ENCODE measurements around the gene CFAP92. TPM values are rescaled to one million over a fixed set of nuclear protein-coding genes. Genes with fewer than 3 reads are reported as not detected.

Gene CFAP92
- total and polyA plus RNA-seq, 2 donors (not counting 3 experiments of a cell fraction or from before 2014, with no cell fraction given): 0.04 to 0.62 TPM

DNA sequence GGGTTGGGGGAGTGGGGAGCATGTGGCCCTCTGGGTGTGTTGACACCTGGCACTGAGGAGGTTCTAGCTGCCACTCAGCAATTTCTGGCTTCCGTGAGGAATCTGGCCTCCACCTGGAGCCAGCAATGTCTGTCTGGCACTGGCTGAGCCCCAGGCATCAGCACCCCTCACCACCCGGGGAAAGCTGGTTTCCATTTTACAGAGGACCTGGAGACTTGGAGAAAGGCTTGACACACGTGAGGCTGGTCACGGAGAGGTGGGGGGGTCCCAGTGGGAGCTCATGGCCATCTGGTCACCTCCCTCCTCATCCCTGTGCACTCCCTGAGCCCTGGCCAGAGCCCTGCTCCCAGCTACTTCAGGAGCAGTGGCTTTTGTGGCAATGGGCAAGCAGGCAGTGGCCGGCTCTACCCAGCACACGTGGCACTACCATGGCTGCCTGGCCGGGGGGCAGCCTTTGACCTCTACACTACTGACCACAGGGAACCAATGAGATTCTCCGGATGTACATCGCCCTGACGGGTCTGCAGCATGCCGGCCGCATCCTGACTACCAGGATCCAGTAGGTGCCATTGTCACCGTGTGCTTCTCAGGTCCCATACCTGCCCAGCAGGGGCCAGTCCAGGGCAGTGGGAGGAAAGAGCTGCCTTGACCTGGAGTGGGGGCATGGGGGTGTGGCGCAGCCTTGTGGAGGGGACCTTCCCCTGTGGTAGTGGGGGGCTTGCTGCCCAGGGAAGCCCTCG, 86.0 kb downstream of the CFAP92 start:
- dilution Hi-C loops (cut with MboI; ENCODE audit: extremely low pct_ligation_motif_present, low sequenced_read_pairs): loop anchor here (25.0 kb wide), 1 partner anchor 204 kb away; the partner anchor contains the start of gene RAB43
- no peak for FAIRE-seq
- H3K9me3 ChIP-seq (replicated peaks; ENCODE audit: control insufficient read depth, insufficient read depth, low read length): no peaks in the 10 kb centered on the region
- peaks cover 5 to 79% of the 10 kb centered on the region in 2 experiments for H3K36me3 ChIP-seq (ENCODE audit: control insufficient read depth in 2 of 2, extremely low read depth in 1 of 2, insufficient read depth in 2 of 2, low read length in 2 of 2)
- POLR2A ChIA-PET: interaction anchor here (0.6 kb wide), 1 partner anchor 26 kb away, joined by 3 read pairs; no protein-coding TSS in a partner anchor
- H3K4me1 ChIP-seq (ENCODE audit: control insufficient read depth, extremely low read depth, insufficient read depth, low read length): no peaks in the 10 kb centered on the region
- no peak overlapping the region for H2AFZ ChIP-seq (ENCODE audit: low read depth, low read length)
- H3K4me2 ChIP-seq (ENCODE audit: insufficient read depth, low read length): no peak overlapping the region
- no TSS peak for BruUV-seq (replicated peaks)
- no peak overlapping the region for H3K9ac ChIP-seq (replicated peaks; ENCODE audit: extremely low read depth, insufficient read depth, low read length)
- CTCF ChIA-PET: interaction anchor here (1.4 kb wide), 1 partner anchor 29 kb away, joined by 3 read pairs; the partner anchor contains the start of gene ACAD9
- no peak for DNase-seq (ENCODE audit: low read depth, low spot score)
- no peaks in the 10 kb centered on the region for H4K20me1 ChIP-seq (replicated peaks; ENCODE audit: control insufficient read depth, extremely low read depth, insufficient read depth, low read length)
- H3K27me3 ChIP-seq (ENCODE audit: control insufficient read depth in 2 of 2, insufficient read depth in 2 of 2, low read length in 2 of 2): no peaks in the 10 kb centered on the region
- no peaks in the 10 kb centered on the region for H3K79me2 ChIP-seq (ENCODE audit: control insufficient read depth, insufficient read depth, low read length)
- TF ChIP-seq, protein P1, sequence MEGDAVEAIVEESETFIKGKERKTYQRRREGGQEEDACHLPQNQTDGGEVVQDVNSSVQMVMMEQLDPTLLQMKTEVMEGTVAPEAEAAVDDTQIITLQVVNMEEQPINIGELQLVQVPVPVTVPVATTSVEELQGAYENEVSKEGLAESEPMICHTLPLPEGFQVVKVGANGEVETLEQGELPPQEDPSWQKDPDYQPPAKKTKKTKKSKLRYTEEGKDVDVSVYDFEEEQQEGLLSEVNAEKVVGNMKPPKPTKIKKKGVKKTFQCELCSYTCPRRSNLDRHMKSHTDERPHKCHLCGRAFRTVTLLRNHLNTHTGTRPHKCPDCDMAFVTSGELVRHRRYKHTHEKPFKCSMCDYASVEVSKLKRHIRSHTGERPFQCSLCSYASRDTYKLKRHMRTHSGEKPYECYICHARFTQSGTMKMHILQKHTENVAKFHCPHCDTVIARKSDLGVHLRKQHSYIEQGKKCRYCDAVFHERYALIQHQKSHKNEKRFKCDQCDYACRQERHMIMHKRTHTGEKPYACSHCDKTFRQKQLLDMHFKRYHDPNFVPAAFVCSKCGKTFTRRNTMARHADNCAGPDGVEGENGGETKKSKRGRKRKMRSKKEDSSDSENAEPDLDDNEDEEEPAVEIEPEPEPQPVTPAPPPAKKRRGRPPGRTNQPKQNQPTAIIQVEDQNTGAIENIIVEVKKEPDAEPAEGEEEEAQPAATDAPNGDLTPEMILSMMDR (IDR thresholded peaks at IDR 0.05; ENCODE audit: extremely low read depth in 1 of 2, insufficient read depth in 1 of 2, low read depth in 1 of 2, low read length in 2 of 2): no peak
- TF ChIP-seq FOS (IDR thresholded peaks at IDR 0.05; ENCODE audit: borderline replicate concordance, insufficient read depth, low read length) (no peak), POLR2A (IDR thresholded peaks at IDR 0.05; ENCODE audit: low read depth, low read length) (no peak), JUN (IDR thresholded peaks at IDR 0.05; ENCODE audit: borderline replicate concordance, insufficient read depth, insufficient read length, low read depth) (no peak), POLR2AphosphoS5 (IDR thresholded peaks at IDR 0.05; ENCODE audit: insufficient read depth, low read depth, low read length) (no peak), GATA2 (IDR thresholded peaks at IDR 0.05; ENCODE audit: insufficient read depth, insufficient read length, low read depth, low read length) (no peak), MYC (IDR thresholded peaks at IDR 0.05; ENCODE audit: low read depth, low read length) (no peak), EZH2 (IDR thresholded peaks at IDR 0.05; ENCODE audit: borderline replicate concordance, low read depth, low read length, severe bottlenecking) (no peak)
- TF ChIP-seq, protein P2, sequence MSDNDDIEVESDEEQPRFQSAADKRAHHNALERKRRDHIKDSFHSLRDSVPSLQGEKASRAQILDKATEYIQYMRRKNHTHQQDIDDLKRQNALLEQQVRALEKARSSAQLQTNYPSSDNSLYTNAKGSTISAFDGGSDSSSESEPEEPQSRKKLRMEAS (IDR thresholded peaks at IDR 0.05; ENCODE audit: insufficient read depth, insufficient read length): no peak
- intact Hi-C loops (cut with micrococcal nuclease): no loop called here
- H3K4me3 ChIP-seq (replicated peaks in 1 of 3; ENCODE audit: insufficient read depth in 1 of 3, low read depth in 1 of 3, low read length in 3 of 3): no peak overlapping the region
- no peak overlapping the region for H3K27ac ChIP-seq (ENCODE audit: insufficient read depth, low read depth, low read length)
- no peaks in the 10 kb centered on the region for H3K9me1 ChIP-seq (replicated peaks; ENCODE audit: control insufficient read depth, extremely low read depth, insufficient read depth, low read length)
